MG63 (cell line): ENCODE measurements around the gene SLC37A3. TPM values are rescaled to one million over a fixed set of nuclear protein-coding genes. Genes with fewer than 3 reads are reported as not detected.
A peak's percentile ranks its signal among the peaks of the same experiment; 100 is the strongest.
"Not testable (repeated sequence)": the region's sequence is repeated elsewhere in the genome, so short reads cannot be mapped to it uniquely, and the experiment has no call there.

ENCODE experiments used
- DNase-seq: peaks from one replicate; pipeline ENCODE4 v3.0.0-alpha.2; 2020
- H3K27me3 ChIP-seq: fragments of 250-450 bp; sonication (Bioruptor Pico); 2 replicates; pipeline ENCODE4 v1.5.1; 2020; ENCODE audit warnings: mild to moderate bottlenecking, moderate library complexity
- H3K36me3 ChIP-seq: fragments of 250-450 bp; sonication (Bioruptor Pico); 2 replicates; pipeline ENCODE4 v1.5.1; 2020; ENCODE audit warnings: mild to moderate bottlenecking, moderate library complexity
- H3K4me3 ChIP-seq: fragments of 250-450 bp; sonication (Bioruptor Pico); 2 replicates; pipeline ENCODE4 v1.5.1; 2020; ENCODE audit warnings: mild to moderate bottlenecking, moderate library complexity
- H3K9me3 ChIP-seq: fragments of 250-450 bp; sonication (Bioruptor Pico); 2 replicates; pipeline ENCODE4 v1.5.1; 2020; ENCODE audit warnings: mild to moderate bottlenecking, moderate library complexity
- total RNA-seq: library from RNA; depleted of rRNA; stranded (reverse); fragments of >200 nt; shearing (Covaris generic); gene quantifications from 2 replicates; pipeline ENCODE4 v1.2.3, GENCODE V29; 2014; ENCODE audit warnings: low replicate concordance

Gene SLC37A3
- total RNA-seq, 1 experiment from 2014 or later = 14.7 TPM

DNA sequence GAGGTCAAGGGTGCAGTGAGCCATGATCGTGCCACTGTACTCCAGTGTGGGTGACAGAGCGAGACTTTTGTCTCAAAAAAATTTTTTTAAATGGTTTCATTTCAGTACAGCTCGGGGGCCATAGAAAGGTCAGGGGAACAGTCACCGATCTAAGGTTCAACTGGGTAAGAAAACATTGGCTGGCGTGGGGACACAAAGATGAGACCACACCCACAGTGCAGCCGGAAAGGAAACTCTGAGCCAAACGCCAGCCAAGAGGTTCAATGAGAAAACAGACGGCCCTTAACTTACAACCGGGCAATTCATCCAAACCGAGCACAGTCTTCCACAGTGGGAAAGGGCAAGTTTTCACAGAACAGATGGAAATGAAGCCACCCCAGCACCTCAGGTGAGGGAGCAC, 65.1 kb downstream of the SLC37A3 start:
- Histone ChIP-seq H3K4me3 (no peak overlapping the region), H3K36me3 (no peaks in the 10 kb centered on the region), H3K27me3 (no peaks in the 10 kb centered on the region), H3K9me3 (no peaks in the 10 kb centered on the region)
- no peak for DNase-seq

- Histone ChIP-seq H3K36me3 (no peaks in the 10 kb centered on the region), H3K9me3 (no peaks in the 10 kb centered on the region), H3K4me3 (no peak overlapping the region), H3K27me3 (no peaks in the 10 kb centered on the region)
- DNase-seq = no peak
Observed at GRCh38 chr7:140330595-140330994, 67.7 kb downstream of the SLC37A3 start.

DNA sequence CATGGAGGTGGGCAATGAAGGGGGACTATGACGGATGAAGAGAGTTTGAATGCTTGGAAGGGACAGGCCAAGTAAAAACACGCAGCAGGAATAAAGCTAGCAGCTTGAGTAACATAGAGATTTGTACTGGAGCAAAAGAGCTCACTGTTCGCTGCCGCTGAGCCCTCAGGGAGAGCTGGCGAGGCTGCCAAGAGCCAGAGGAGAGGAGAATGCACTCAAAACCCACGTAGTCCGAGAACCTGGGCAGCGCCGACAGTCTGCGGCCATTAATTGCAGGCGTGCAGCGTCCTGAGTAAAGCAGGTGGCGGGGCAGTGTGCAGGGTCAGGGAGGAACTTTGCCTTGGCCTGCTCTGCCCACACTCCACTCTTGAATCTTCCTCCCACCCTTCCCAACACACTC, 68.2 kb downstream of the SLC37A3 start:
- no peaks in the 10 kb centered on the region for H3K27me3 ChIP-seq
- no peak for DNase-seq
- H3K36me3 ChIP-seq = no peaks in the 10 kb centered on the region
- H3K9me3 ChIP-seq = no peaks in the 10 kb centered on the region
- H3K4me3 ChIP-seq = no peak overlapping the region

DNA sequence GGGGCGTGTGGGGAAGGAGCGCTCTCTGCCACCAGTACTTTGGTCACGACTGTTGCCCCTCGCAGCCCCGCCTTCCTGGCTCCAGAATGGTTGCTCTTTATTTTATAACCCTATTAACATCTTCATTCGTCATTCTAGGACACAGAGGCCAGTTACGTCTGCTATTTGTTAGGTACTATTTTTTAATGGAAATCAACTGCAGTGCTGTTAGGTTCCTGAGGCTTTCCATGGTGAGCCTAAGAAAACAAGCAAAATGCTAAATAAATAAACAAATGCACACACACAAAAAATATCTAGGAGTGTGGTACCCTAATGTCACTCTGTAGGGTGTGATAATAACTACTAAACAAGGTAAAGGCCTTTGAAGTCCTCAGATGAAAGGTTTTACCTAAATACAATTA, 71.1 kb downstream of the SLC37A3 start:
- no peaks in the 10 kb centered on the region for H3K27me3 ChIP-seq
- H3K36me3 ChIP-seq = no peaks in the 10 kb centered on the region
- H3K4me3 ChIP-seq = no peak overlapping the region
- DNase-seq = no peak
- no peaks in the 10 kb centered on the region for H3K9me3 ChIP-seq

- H3K36me3 ChIP-seq = no peaks in the 10 kb centered on the region
Observed at GRCh38 chr7:140326116-140326928, 72.0 kb downstream of the SLC37A3 start.

GRCh38 chr7:140325600-140325999, 72.7 kb downstream of the SLC37A3 start:
- Histone ChIP-seq H3K4me3 (no peak overlapping the region), H3K27me3 (no peaks in the 10 kb centered on the region), H3K36me3 (no peaks in the 10 kb centered on the region), H3K9me3 (no peaks in the 10 kb centered on the region)
- no peak for DNase-seq

More at GRCh38 chr7:140326116-140326928, 72.0 kb downstream of the SLC37A3 start:
- Histone ChIP-seq H3K9me3 (no peaks in the 10 kb centered on the region), H3K27me3 (no peaks in the 10 kb centered on the region), H3K4me3 (no peak overlapping the region)
- DNase-seq = peak; percentile 23

DNA sequence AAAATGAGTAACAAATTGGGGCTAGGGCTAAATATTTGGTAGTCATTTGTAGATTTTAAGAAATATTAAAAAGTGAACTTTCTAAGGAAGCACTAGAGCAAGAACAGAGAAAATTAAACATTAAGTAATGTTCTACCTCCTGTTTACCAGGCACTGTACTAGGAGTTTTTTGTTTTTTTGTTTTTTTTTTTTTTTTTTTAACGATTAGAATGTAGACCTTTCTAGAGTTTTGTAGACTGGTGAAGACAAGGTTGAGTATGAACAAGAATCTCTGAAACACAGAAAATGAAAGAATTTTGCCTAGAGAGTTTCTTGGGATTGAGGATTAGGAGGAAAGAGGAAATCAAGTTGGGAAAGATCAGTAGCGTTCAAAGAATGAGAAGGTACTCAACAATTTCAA, 73.6 kb downstream of the SLC37A3 start:
- DNase-seq = no peak
- no peaks in the 10 kb centered on the region for H3K9me3 ChIP-seq
- H3K4me3 ChIP-seq = no peak overlapping the region
- no peaks in the 10 kb centered on the region for H3K36me3 ChIP-seq
- no peaks in the 10 kb centered on the region for H3K27me3 ChIP-seq

DNA sequence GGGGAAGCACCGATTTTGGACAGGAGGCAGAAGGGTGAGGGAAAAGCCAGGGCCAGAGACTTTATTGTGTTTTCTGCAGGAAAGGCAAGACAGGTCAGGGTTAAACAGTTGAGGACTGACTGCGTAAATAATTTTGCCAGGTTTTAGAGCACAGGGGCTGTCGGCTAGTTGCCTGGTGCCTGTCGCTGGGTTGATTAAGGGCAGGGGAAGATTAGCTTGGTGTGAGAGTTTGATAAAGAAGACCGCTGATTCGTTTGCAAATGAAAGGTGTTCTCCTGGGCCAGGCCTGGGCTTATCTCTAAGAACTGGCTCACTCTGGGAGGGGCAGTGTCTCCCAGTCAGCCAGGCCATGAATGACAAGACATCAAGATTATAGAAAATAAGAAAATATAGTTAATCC, 75.6 kb downstream of the SLC37A3 start:
- no peak overlapping the region for H3K4me3 ChIP-seq
- DNase-seq = no peak
- H3K36me3 ChIP-seq = no peaks in the 10 kb centered on the region
- H3K27me3 ChIP-seq = no peaks in the 10 kb centered on the region
- H3K9me3 ChIP-seq = no peaks in the 10 kb centered on the region

GRCh38 chr7:140320078-140320477, 78.3 kb downstream of the SLC37A3 start:
- H3K9me3 ChIP-seq, H3K27me3 ChIP-seq, DNase-seq, H3K36me3 ChIP-seq, H3K4me3 ChIP-seq: not testable (repeated sequence)

- H3K36me3 ChIP-seq = no peaks in the 10 kb centered on the region
- no peaks in the 10 kb centered on the region for H3K27me3 ChIP-seq
- no peaks in the 10 kb centered on the region for H3K9me3 ChIP-seq
- no peak for DNase-seq
- no peak overlapping the region for H3K4me3 ChIP-seq
Observed at GRCh38 chr7:140317999-140318398, 80.3 kb downstream of the SLC37A3 start.

- H3K27me3 ChIP-seq = no peaks in the 10 kb centered on the region
- DNase-seq = no peak
- H3K9me3 ChIP-seq = no peaks in the 10 kb centered on the region
- H3K36me3 ChIP-seq = no peaks in the 10 kb centered on the region
- H3K4me3 ChIP-seq = no peak overlapping the region
Observed at GRCh38 chr7:140317597-140317996, 80.7 kb downstream of the SLC37A3 start.

DNA sequence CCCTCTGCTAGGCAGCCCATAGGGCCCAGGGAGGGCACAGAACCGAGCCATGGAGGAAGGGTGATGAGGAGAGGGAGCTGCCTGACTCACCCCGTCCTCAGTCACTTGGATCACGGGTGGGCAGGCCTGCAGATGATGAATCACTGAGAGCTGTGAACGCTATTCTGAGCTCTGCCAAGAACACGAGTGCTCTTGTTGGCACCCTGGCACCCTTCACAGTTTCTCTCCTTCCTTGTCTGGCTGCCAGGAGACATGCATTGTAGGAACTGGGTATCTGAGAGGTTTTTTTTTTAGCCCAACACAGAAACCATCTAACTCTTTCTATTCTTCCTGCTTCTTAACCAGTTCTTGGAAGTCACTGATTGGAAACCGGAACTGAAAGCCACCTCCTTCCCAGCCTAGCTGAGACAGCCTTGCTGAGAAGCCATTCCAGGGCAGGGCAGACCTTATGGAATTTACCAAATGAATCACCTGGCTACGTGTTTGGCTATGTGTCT, 82.1 kb downstream of the SLC37A3 start:
- no peak overlapping the region for H3K4me3 ChIP-seq
- H3K9me3 ChIP-seq = no peaks in the 10 kb centered on the region
- H3K36me3 ChIP-seq = no peaks in the 10 kb centered on the region
- no peaks in the 10 kb centered on the region for H3K27me3 ChIP-seq
- peak; percentile 85 for DNase-seq

DNA sequence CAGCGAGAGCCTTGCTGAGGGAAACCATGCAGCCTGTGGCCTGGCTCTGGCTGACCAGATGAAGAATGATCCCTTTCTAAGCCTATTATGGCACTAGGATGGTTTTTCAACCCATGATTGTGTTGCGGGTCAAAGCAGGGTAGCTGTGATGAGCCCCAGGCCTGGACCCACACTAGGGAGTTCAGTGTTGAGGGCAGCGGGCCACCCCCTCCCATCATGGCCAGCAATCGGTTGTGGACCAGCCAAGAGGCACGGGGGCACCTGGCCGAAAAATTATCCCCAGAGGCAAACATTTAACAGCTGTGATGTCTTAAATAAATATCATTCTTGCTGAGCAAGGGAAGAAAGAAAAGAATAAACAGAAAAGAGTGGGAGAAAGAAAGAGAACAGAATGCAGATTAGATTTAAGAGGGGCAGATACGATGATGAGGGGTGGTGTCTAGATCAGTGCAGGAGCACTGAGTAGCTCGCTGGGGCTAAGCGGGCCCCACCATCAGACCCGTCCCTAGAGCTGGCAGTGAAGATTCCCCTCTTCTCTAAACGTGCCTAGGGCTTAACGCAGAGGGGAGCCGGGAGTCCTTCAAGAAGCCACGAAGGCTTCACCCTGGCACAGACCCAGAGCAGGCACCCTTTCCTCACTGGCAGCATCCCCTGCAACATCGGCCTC, 82.7 kb downstream of the SLC37A3 start:
- no peak for DNase-seq
- Histone ChIP-seq H3K36me3 (no peaks in the 10 kb centered on the region), H3K9me3 (no peaks in the 10 kb centered on the region), H3K4me3 (no peak overlapping the region), H3K27me3 (no peaks in the 10 kb centered on the region)

DNA sequence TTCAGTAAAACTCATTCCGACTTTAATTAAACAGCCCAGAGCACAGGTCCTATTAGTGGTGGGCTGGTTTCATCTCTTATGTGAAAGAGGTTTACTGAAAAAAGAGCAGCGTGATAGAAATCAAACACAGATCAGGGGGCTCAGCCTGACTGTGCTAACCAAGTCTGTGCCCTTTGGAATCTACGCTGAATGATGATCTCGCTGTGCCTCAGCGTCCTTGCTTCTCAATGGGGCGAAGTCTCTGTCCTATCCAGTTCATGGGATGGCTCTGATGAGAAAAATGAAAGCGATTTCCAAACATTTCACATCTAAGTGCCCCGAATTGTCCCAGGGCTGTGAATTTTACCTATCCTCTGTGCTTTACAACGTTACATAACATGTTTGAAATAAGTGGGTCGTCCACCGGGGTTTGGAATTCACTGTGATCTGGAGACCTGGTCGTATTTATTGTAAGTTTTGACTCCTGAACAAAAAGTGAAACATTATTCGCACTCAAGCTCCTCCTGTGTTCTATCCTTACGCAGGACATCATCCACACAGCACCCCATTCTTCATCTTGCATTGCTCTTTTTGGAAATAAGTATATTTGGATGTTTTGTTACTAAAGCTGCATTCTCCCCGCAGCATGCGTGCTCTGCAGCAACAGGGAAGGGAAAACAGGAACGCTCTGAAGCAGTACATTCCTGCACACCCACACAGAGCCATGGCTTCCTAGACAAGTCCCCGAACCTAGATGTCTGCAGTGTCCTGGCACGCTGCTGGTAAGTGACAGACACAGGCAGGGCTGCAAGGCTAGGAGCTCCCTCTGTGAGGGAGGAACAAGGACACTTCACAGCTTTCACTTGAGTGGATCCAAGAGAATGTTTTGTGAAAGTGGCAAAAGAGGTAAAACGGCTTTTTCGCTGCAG, 83.5 kb downstream of the SLC37A3 start:
- DNase-seq = no peak
- no peak overlapping the region for H3K4me3 ChIP-seq
- no peaks in the 10 kb centered on the region for H3K27me3 ChIP-seq
- no peaks in the 10 kb centered on the region for H3K36me3 ChIP-seq
- H3K9me3 ChIP-seq = no peaks in the 10 kb centered on the region

DNA sequence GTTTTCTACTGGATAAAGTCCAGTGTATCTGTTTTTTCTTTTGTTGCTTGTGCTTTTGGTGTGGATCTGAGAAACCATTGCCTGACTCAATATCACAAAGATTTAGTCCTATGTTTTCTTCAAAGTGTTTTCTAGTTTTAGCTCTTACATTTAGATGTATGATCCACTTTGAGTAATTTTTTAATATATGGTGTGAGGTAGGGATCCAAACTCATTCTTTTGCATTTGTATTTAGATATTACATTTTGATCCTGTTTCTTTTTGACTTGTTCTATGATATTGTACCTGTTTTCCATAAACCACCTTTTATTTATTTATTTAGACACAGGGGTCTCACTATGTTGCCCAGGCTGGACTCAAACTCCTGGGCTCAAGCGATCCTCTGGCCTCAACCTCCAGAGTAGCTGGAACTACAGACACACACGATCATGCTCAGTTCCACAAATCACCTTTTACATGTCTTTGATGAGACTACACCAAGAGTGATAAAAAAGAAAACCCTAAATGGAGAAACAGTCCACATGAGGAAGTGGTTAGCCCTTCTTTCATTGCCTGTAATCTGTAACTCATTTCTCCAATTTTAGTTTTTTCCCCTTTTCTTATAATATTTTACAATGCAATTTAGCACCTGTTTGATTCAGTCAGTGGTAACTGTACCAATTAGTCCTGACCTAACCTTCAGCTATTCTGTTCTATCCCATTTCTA, 86.0 kb downstream of the SLC37A3 start:
- Histone ChIP-seq H3K27me3 (no peaks in the 10 kb centered on the region), H3K9me3 (no peaks in the 10 kb centered on the region), H3K4me3 (no peak overlapping the region), H3K36me3 (no peaks in the 10 kb centered on the region)
- DNase-seq = no peak

DNA sequence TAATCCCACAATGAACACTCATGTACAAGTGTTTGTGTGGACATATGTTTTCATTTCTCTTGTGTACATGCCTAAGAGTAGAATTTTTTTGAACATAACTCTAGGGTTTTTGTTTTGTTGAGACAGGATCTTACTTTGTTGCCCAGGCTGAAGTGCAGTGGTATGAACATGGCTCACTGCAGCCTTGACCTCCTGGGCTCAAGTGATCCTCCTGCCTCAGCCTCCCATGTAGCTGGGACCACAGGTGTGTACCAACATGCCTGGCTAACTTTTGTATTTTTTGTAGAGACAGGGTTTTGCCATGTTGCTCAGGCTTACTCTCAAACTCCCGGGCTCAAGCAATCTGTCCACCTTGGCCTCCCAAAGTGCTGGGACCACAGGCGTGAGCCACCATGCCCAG, 87.2 kb downstream of the SLC37A3 start:
- H3K36me3 ChIP-seq, H3K27me3 ChIP-seq, DNase-seq, H3K4me3 ChIP-seq, H3K9me3 ChIP-seq: not testable (repeated sequence)
